H1 (cell line): ENCODE data around the gene SLC8A1. TPM values are rescaled to one million over a fixed set of nuclear protein-coding genes. Genes with fewer than 3 reads are reported as not detected.

Experiments used
- CTCF ChIA-PET: fragments of 300-600 bp; sonication (Branson Sonifier 250); formaldehyde crosslinking; loops from one replicate; lab custom pipeline; 2021; ENCODE audit not compliant: partially characterized antibody; lab: Charles Lee
- POLR2A ChIA-PET: fragments of 300-600 bp; sonication (Branson Sonifier 250); formaldehyde crosslinking; loops from one replicate; lab custom pipeline; 2021; ENCODE audit warnings: inconsistent platforms; ENCODE audit not compliant: partially characterized antibody; lab: Charles Lee
- DNase-seq, 2 experiments: peaks; one replicate each; pipeline versions ENCODE4 v3.0.0 to v3.0.0-alpha.2; 2010 to 2022; ENCODE audit warnings: low spot score in 2 of 2, low read depth in 1 of 2, mixed read lengths in 1 of 2
- FAIRE-seq: peaks from 2 replicates; lab custom pipeline; 2011; peaks lifted over from hg19 to GRCh38; lab: Jason Lieb, UNC
- H2AFZ ChIP-seq: 2 replicates; pipeline ENCODE4 v1.8.1; 2012; ENCODE audit warnings: low read length, inconsistent platforms
- H2AK5ac ChIP-seq: 2 replicates; pipeline ENCODE4 v1.6.1; 2013; ENCODE audit warnings: low read depth, low read length
- H2BK120ac ChIP-seq: replicated peaks from 2 replicates; pipeline ENCODE3; 2013; ENCODE audit warnings: low read depth, low read length, inconsistent platforms
- H2BK12ac ChIP-seq: 2 replicates; pipeline ENCODE4 v1.6.1; 2013; ENCODE audit warnings: low read depth, low read length
- H2BK15ac ChIP-seq: 2 replicates; pipeline ENCODE4 v1.6.1; 2013; ENCODE audit warnings: low read length
- H2BK20ac ChIP-seq: 2 replicates; pipeline ENCODE4 v1.6.1; 2013; ENCODE audit warnings: low read length
- H2BK5ac ChIP-seq: 2 replicates; pipeline ENCODE4 v1.6.1; 2013; ENCODE audit warnings: low read depth, low read length
- H3K14ac ChIP-seq: 2 replicates; pipeline ENCODE4 v1.6.1; 2013; ENCODE audit warnings: inconsistent platforms; ENCODE audit not compliant: insufficient read length
- H3K18ac ChIP-seq: 2 replicates; pipeline ENCODE4 v1.6.1; 2013; ENCODE audit warnings: low read length; ENCODE audit errors: extremely low read depth
- H3K23ac ChIP-seq: 2 replicates; pipeline ENCODE4 v1.6.1; 2013; ENCODE audit warnings: inconsistent platforms; ENCODE audit not compliant: insufficient read length
- H3K23me2 ChIP-seq: 2 replicates; pipeline ENCODE4 v1.6.1; 2013; ENCODE audit warnings: low read depth, low read length
- H3K27ac ChIP-seq: 2 replicates; pipeline ENCODE4 v1.6.1; 2011; ENCODE audit warnings: low read depth, low read length, inconsistent platforms
- H3K27me3 ChIP-seq, 4 experiments: replicated peaks in 1 of 4; 1 replicate in 1 of 4; 2 replicates in 3 of 4; pipeline versions ENCODE4 v1.6.1 to v1.8.1; 2011 to 2013; ENCODE audit warnings: low read length in 3 of 4, mild to moderate bottlenecking in 3 of 4, inconsistent platforms in 2 of 4, mixed read lengths in 2 of 4, moderate library complexity in 1 of 4; ENCODE audit not compliant: control insufficient read depth in 3 of 4, insufficient read depth in 3 of 4; ENCODE audit errors: extremely low read depth in 1 of 4
- H3K36me3 ChIP-seq, 4 experiments: 2 replicates each; pipeline versions ENCODE4 v1.6.1 to v1.8.1; 2011 to 2013; ENCODE audit warnings: mild to moderate bottlenecking in 4 of 4, low read length in 3 of 4, moderate library complexity in 2 of 4, control low read depth in 1 of 4, inconsistent platforms in 1 of 4; ENCODE audit not compliant: insufficient read depth in 4 of 4, control insufficient read depth in 2 of 4
- H3K4ac ChIP-seq: replicated peaks from 2 replicates; pipeline ENCODE3; 2013; ENCODE audit warnings: low read length, low read depth, mixed read lengths, inconsistent platforms; ENCODE audit not compliant: insufficient read length
- H3K4me1 ChIP-seq, 4 experiments: replicated peaks in 1 of 4; 1 replicate in 1 of 4; 2 replicates in 3 of 4; pipeline versions ENCODE4 v1.6.1 to v1.8.1; 2011 to 2013; ENCODE audit warnings: low read length in 3 of 4, inconsistent platforms in 2 of 4, mixed read lengths in 1 of 4; ENCODE audit not compliant: insufficient read depth in 4 of 4, control insufficient read depth in 3 of 4
- H3K4me2 ChIP-seq, 2 experiments: 2 replicates each; pipeline versions ENCODE4 v1.6.1 to v1.8.1; 2011 to 2013; ENCODE audit warnings: low read depth in 2 of 2, low read length in 2 of 2, control low read depth in 1 of 2, inconsistent platforms in 1 of 2, mild to moderate bottlenecking in 1 of 2; ENCODE audit not compliant: insufficient read depth in 1 of 2
- H3K4me3 ChIP-seq, 4 experiments: fragments of 200-600, 300-600 bp in 1 of 4; sonication (generic), shearing (Covaris generic), sonication (Bioruptor Twin) in 1 of 4; 2 replicates each; pipeline versions ENCODE4 v1.5.1 to v1.8.1; 2011 to 2016; ENCODE audit warnings: low read length in 4 of 4, low read depth in 3 of 4, control low read depth in 2 of 4, inconsistent platforms in 2 of 4, mild to moderate bottlenecking in 2 of 4, mixed read lengths in 1 of 4, moderate library complexity in 1 of 4; ENCODE audit not compliant: insufficient read depth in 2 of 4; ENCODE audit errors: extremely low read depth in 1 of 4
- H3K56ac ChIP-seq: replicated peaks from 2 replicates; pipeline ENCODE3; 2013; ENCODE audit warnings: low read depth, mild to moderate bottlenecking, mixed read lengths, low read length, inconsistent platforms; ENCODE audit not compliant: insufficient read length
- H3K79me1 ChIP-seq: 2 replicates; pipeline ENCODE4 v1.6.1; 2013; ENCODE audit warnings: low read depth, low read length, control low read depth
- H3K79me2 ChIP-seq, 2 experiments: 2 replicates each; pipeline versions ENCODE4 v1.6.1 to v1.8.1; 2012 to 2013; ENCODE audit warnings: low read length in 2 of 2, mild to moderate bottlenecking in 2 of 2, inconsistent platforms in 1 of 2; ENCODE audit not compliant: insufficient read depth in 2 of 2, control insufficient read depth in 1 of 2
- H3K9ac ChIP-seq, 4 experiments: replicated peaks in 1 of 4; 1 replicate in 1 of 4; 2 replicates in 3 of 4; pipeline versions ENCODE4 v1.6.1 to v1.8.1; 2011 to 2013; ENCODE audit warnings: low read depth in 3 of 4, low read length in 3 of 4, control low read depth in 2 of 4, mild to moderate bottlenecking in 2 of 4, moderate library complexity in 2 of 4, inconsistent platforms in 1 of 4; ENCODE audit errors: extremely low read depth in 1 of 4
- H3K9me3 ChIP-seq, 2 experiments: 2 replicates each; pipeline versions ENCODE4 v1.6.1 to v1.8.1; 2012 to 2013; ENCODE audit warnings: mild to moderate bottlenecking in 2 of 2, moderate library complexity in 2 of 2, control low read depth in 1 of 2, inconsistent platforms in 1 of 2, low read depth in 1 of 2, low read length in 1 of 2, mixed read lengths in 1 of 2; ENCODE audit not compliant: insufficient read depth in 2 of 2
- H4K20me1 ChIP-seq, 2 experiments: replicated peaks in 1 of 2; 2 replicates each; pipeline versions ENCODE3 to v1.8.1; 2011 to 2013; ENCODE audit warnings: inconsistent platforms in 2 of 2, low read length in 2 of 2, mild to moderate bottlenecking in 1 of 2; ENCODE audit not compliant: insufficient read depth in 2 of 2, control insufficient read depth in 1 of 2
- H4K5ac ChIP-seq: 2 replicates; pipeline ENCODE4 v1.6.1; 2013; ENCODE audit warnings: low read length, low read depth, mixed read lengths, inconsistent platforms; ENCODE audit not compliant: insufficient read length
- H4K8ac ChIP-seq: 2 replicates; pipeline ENCODE4 v1.8.0; 2013; ENCODE audit warnings: mild to moderate bottlenecking, moderate library complexity, low read length, inconsistent platforms; ENCODE audit not compliant: insufficient read depth; ENCODE audit errors: extremely low read depth
- H4K91ac ChIP-seq: replicated peaks from 2 replicates; pipeline ENCODE3; 2013; ENCODE audit warnings: low read length, mixed read lengths, inconsistent platforms; ENCODE audit not compliant: insufficient read length
- EP300 ChIP-seq, 2 experiments: IDR thresholded peaks; 1 replicate in 1 of 2; 2 replicates in 1 of 2; pipeline ENCODE4 v1.6.1; 2011 to 2012; ENCODE audit warnings: low read depth in 2 of 2, low read length in 2 of 2, mild to moderate bottlenecking in 2 of 2, borderline replicate concordance in 1 of 2, inconsistent platforms in 1 of 2, moderate library complexity in 1 of 2
- PHF8 ChIP-seq: fragments of 200-600 bp; sonication (generic); conservative IDR thresholded peaks from 2 replicates; pipeline ENCODE4 v1.7.1; 2012; ENCODE audit warnings: low read depth, mild to moderate bottlenecking, inconsistent platforms, low read length, moderate library complexity
- WGBS, 2 experiments: shearing (Covaris generic) in 1 of 2; methylation state at CpG; one replicate each; pipeline versions ENCODE4 v1.1.6 to v1.1.7; 2013 to 2015; ENCODE audit warnings: low lambda C conversion rate in 2 of 2, mixed read lengths in 2 of 2, inconsistent platforms in 1 of 2, low coverage in 1 of 2, missing lambda C conversion rate in 1 of 2; ENCODE audit not compliant: insufficient replicate concordance in 2 of 2, insufficient coverage in 1 of 2, insufficient read length in 1 of 2; ENCODE audit errors: extremely low coverage in 1 of 2, missing lambda C conversion rate in 1 of 2; 5-methylcytosine and 5-hydroxymethylcytosine counted together
- polyA plus RNA-seq, 7 experiments: library from polyadenylated mRNA; depleted of rRNA in 3 of 7; stranded (reverse) in 5 of 7; unstranded in 2 of 7; fragments of >200 nt in 5 of 7; fragments of 200-250 nt in 2 of 7; gene quantifications; 1 replicate in 5 of 7; 2 replicates in 1 of 7; 4 replicates in 1 of 7; pipeline versions ENCODE4 v1.2.1 to v1.2.3, GENCODE V29; 2011 to 2013; ENCODE audit warnings: missing spikeins in 2 of 7, mixed read lengths in 2 of 7
- total RNA-seq: library from RNA; stranded (reverse); fragmentation: NEBNext Ultra II Directional; extraction: Animal tissue kit (Norgen Biotek cat#: 25700); gene quantifications from 2 replicates; pipeline ENCODE4 v1.2.1, GENCODE V29; 2021
- TF ChIP-seq, protein P1 (sequence below): IDR thresholded peaks from 2 replicates; pipeline ENCODE4 v1.6.1; 2012; ENCODE audit warnings: inconsistent platforms

The SLC8A1 gene
- total and polyA plus RNA-seq, 2 of the 8 experiments (the other 6 are each of a cell fraction or from before 2014, with no cell fraction given), result 0.68 to 3.6 TPM

- Histone ChIP-seq H3K79me1 (no peaks in the 10 kb centered on the region), H4K20me1 (no peaks in the 10 kb centered on the region), H3K23ac (no peak overlapping the region), H2BK5ac (no peak overlapping the region), H3K4me2 (no peak overlapping the region), H3K4ac (no peak overlapping the region), H3K4me3 (no peak overlapping the region), H4K8ac (no peak overlapping the region), H2BK120ac (no peak overlapping the region), H2AK5ac (no peak overlapping the region), H3K27me3 (no peaks in the 10 kb centered on the region), H3K9me3 (no peaks in the 10 kb centered on the region), H2BK20ac (no peak overlapping the region), H3K36me3 (no peaks in the 10 kb centered on the region), H4K91ac (no peak overlapping the region), H4K5ac (no peak overlapping the region), H3K27ac (no peak overlapping the region), H2BK12ac (no peak overlapping the region), H3K4me1 (no peaks in the 10 kb centered on the region), H3K23me2 (no peaks in the 10 kb centered on the region), H3K9ac (no peak overlapping the region), H3K79me2 (no peaks in the 10 kb centered on the region), H3K14ac (no peak overlapping the region), H2BK15ac (no peak overlapping the region), H3K56ac (no peak overlapping the region), H2AFZ (no peak overlapping the region), H3K18ac (no peak overlapping the region)
- FAIRE-seq (no peak), DNase-seq (no peak)
- WGBS, 2 experiments, result 96% methylated on average over 2 of the region's 2 CpGs; no CpG with 5 or more reads in 1 of the 2 experiments
- ChIA-PET CTCF (no interaction called here), POLR2A (no interaction called here)
- no peak for TF ChIP-seq PHF8
- TF ChIP-seq EP300 (IDR thresholded peaks at IDR 0.05; ENCODE audit: borderline replicate concordance in 1 of 2, low read depth in 2 of 2, low read length in 2 of 2), result no peak
- TF ChIP-seq, protein P1, sequence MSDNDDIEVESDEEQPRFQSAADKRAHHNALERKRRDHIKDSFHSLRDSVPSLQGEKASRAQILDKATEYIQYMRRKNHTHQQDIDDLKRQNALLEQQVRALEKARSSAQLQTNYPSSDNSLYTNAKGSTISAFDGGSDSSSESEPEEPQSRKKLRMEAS, result no peak
These were observed 108.0 kb downstream of the SLC8A1 start for GRCh38 chr2:40343902-40344301.
